Stomach smooth muscle (tissue), 2 donors: ENCODE data around the gene MYRFL.

Experiments
- H3K27ac ChIP-seq: one replicate; pipeline ENCODE4 v1.7.0; 2013; ENCODE audit warnings: mild to moderate bottlenecking, low read length, inconsistent platforms
- H3K27me3 ChIP-seq, 2 donors: one replicate each; pipeline ENCODE4 v1.7.0; 2013; ENCODE audit warnings: low read length in 2 of 2; ENCODE audit not compliant: insufficient read depth in 2 of 2, control insufficient read depth in 1 of 2
- H3K36me3 ChIP-seq, 2 donors: one replicate each; pipeline ENCODE4 v1.7.0; 2013; ENCODE audit warnings: low read length in 2 of 2; ENCODE audit not compliant: control insufficient read depth in 2 of 2, insufficient read depth in 2 of 2
- H3K4me1 ChIP-seq: one replicate; pipeline ENCODE4 v1.7.0; 2013; ENCODE audit warnings: low read length; ENCODE audit not compliant: control insufficient read depth, insufficient read depth
- H3K4me3 ChIP-seq, 2 donors: one replicate each; pipeline ENCODE4 v1.7.0; 2013; ENCODE audit warnings: low read length in 2 of 2
- H3K9ac ChIP-seq, 2 donors: one replicate each; pipeline ENCODE4 v1.7.0; 2013; ENCODE audit warnings: low read length in 2 of 2, mild to moderate bottlenecking in 1 of 2
- H3K9me3 ChIP-seq, 2 donors: one replicate each; pipeline ENCODE4 v1.7.0; 2013; ENCODE audit warnings: low read length in 2 of 2; ENCODE audit not compliant: control insufficient read depth in 2 of 2
- donor health status: healthy.
- donor health status: Pancreatic carcinoma.

Gene MYRFL

GRCh38 chr12:69929531-69929930 is 104.5 kb downstream of the MYRFL start:
- no peaks in the 10 kb centered on the region for H3K9me3 ChIP-seq
- H3K4me3 ChIP-seq = no peak overlapping the region
- H3K27me3 ChIP-seq = no peaks in the 10 kb centered on the region
- H3K36me3 ChIP-seq = no peaks in the 10 kb centered on the region
- H3K4me1 ChIP-seq = no peaks in the 10 kb centered on the region
- no peak overlapping the region for H3K27ac ChIP-seq
- H3K9ac ChIP-seq = no peak overlapping the region

- Histone ChIP-seq H3K27me3 (peaks cover 0 to 3% of the 10 kb centered on the region in 2 donors), H3K36me3 (no peaks in the 10 kb centered on the region), H3K4me3 (no peak overlapping the region), H3K9me3 (no peaks in the 10 kb centered on the region), H3K9ac (no peak overlapping the region), H3K4me1 (no peaks in the 10 kb centered on the region), H3K27ac (no peak overlapping the region)
Measured at GRCh38 chr12:69931569-69931968, 106.5 kb downstream of the MYRFL start.

GRCh38 chr12:69932154-69932553 is 107.1 kb downstream of the MYRFL start:
- Histone ChIP-seq H3K4me1 (no peaks in the 10 kb centered on the region), H3K4me3 (no peak overlapping the region), H3K9me3 (no peaks in the 10 kb centered on the region), H3K36me3 (no peaks in the 10 kb centered on the region), H3K27ac (no peak overlapping the region), H3K27me3 (peaks cover 0 to 3% of the 10 kb centered on the region in 2 donors), H3K9ac (no peak overlapping the region)

GRCh38 chr12:69932676-69933552 is 107.9 kb downstream of the MYRFL start:
- H3K36me3 ChIP-seq = no peaks in the 10 kb centered on the region
- H3K9ac ChIP-seq = no peak overlapping the region
- H3K4me1 ChIP-seq = no peaks in the 10 kb centered on the region
- H3K27me3 ChIP-seq = peaks cover 0 to 3% of the 10 kb centered on the region in 2 donors
- H3K4me3 ChIP-seq = no peak overlapping the region
- H3K27ac ChIP-seq = no peak overlapping the region
- no peaks in the 10 kb centered on the region for H3K9me3 ChIP-seq

- Histone ChIP-seq H3K27ac (no peak overlapping the region), H3K27me3 (peaks cover 0 to 3% of the 10 kb centered on the region in 2 donors), H3K4me1 (no peaks in the 10 kb centered on the region), H3K9me3 (no peaks in the 10 kb centered on the region), H3K9ac (no peak overlapping the region), H3K4me3 (no peak overlapping the region), H3K36me3 (no peaks in the 10 kb centered on the region)
Measured at GRCh38 chr12:69934011-69934410, 109.0 kb downstream of the MYRFL start.

GRCh38 chr12:69935651-69936100 is 110.6 kb downstream of the MYRFL start:
- H3K9ac ChIP-seq = no peak overlapping the region
- no peaks in the 10 kb centered on the region for H3K4me1 ChIP-seq
- H3K4me3 ChIP-seq = no peak overlapping the region
- no peaks in the 10 kb centered on the region for H3K9me3 ChIP-seq
- H3K27ac ChIP-seq = no peak overlapping the region
- H3K27me3 ChIP-seq = peaks cover 0 to 3% of the 10 kb centered on the region in 2 donors
- H3K36me3 ChIP-seq = no peaks in the 10 kb centered on the region

- no peak overlapping the region for H3K9ac ChIP-seq
Measured at GRCh38 chr12:69936214-69936731, 111.2 kb downstream of the MYRFL start.

GRCh38 chr12:69936766-69937165 is 111.7 kb downstream of the MYRFL start:
- Histone ChIP-seq H3K27ac (no peak overlapping the region), H3K4me3 (no peak overlapping the region), H3K9ac (no peak overlapping the region), H3K27me3 (peaks cover 0 to 3% of the 10 kb centered on the region in 2 donors), H3K4me1 (no peaks in the 10 kb centered on the region), H3K36me3 (no peaks in the 10 kb centered on the region), H3K9me3 (no peaks in the 10 kb centered on the region)

More at GRCh38 chr12:69936214-69936731, 111.2 kb downstream of the MYRFL start:
- H3K9me3 ChIP-seq = no peaks in the 10 kb centered on the region
- H3K27me3 ChIP-seq = peaks cover 0 to 3% of the 10 kb centered on the region in 2 donors
- no peaks in the 10 kb centered on the region for H3K4me1 ChIP-seq
- no peaks in the 10 kb centered on the region for H3K36me3 ChIP-seq
- H3K4me3 ChIP-seq = no peak overlapping the region
- H3K27ac ChIP-seq = no peak overlapping the region

GRCh38 chr12:69947123-69947522 is 122.1 kb downstream of the MYRFL start:
- Histone ChIP-seq H3K36me3 (no peaks in the 10 kb centered on the region), H3K27me3 (no peaks in the 10 kb centered on the region)

GRCh38 chr12:69947897-69948296 is 122.9 kb downstream of the MYRFL start:
- H3K4me3 ChIP-seq = no peak overlapping the region
- no peaks in the 10 kb centered on the region for H3K4me1 ChIP-seq
- H3K36me3 ChIP-seq = no peaks in the 10 kb centered on the region
- no peaks in the 10 kb centered on the region for H3K27me3 ChIP-seq
- peaks cover 0 to 2% of the 10 kb centered on the region in 2 donors for H3K9me3 ChIP-seq
- no peak overlapping the region for H3K9ac ChIP-seq
- H3K27ac ChIP-seq = no peak overlapping the region

More at GRCh38 chr12:69947123-69947522, 122.1 kb downstream of the MYRFL start:
- no peak overlapping the region for H3K9ac ChIP-seq
- H3K4me3 ChIP-seq = no peak overlapping the region
- no peak overlapping the region for H3K27ac ChIP-seq
- no peaks in the 10 kb centered on the region for H3K4me1 ChIP-seq
- H3K9me3 ChIP-seq = peaks cover 0 to 2% of the 10 kb centered on the region in 2 donors

- peaks cover 0 to 2% of the 10 kb centered on the region in 2 donors for H3K9me3 ChIP-seq
- H3K4me1 ChIP-seq = no peaks in the 10 kb centered on the region
- no peak overlapping the region for H3K4me3 ChIP-seq
- no peak overlapping the region for H3K27ac ChIP-seq
- H3K36me3 ChIP-seq = no peaks in the 10 kb centered on the region
- no peaks in the 10 kb centered on the region for H3K27me3 ChIP-seq
- no peak overlapping the region for H3K9ac ChIP-seq
Measured at GRCh38 chr12:69948851-69949250, 123.8 kb downstream of the MYRFL start.
